Amniotic stem cell (primary cell): ENCODE data around the gene HNRNPH1.

ENCODE experiments used
- DNase-seq: peaks from one replicate; lab custom pipeline; 2025; lab: John Stamatoyannopoulos, UW

Gene HNRNPH1

DNA sequence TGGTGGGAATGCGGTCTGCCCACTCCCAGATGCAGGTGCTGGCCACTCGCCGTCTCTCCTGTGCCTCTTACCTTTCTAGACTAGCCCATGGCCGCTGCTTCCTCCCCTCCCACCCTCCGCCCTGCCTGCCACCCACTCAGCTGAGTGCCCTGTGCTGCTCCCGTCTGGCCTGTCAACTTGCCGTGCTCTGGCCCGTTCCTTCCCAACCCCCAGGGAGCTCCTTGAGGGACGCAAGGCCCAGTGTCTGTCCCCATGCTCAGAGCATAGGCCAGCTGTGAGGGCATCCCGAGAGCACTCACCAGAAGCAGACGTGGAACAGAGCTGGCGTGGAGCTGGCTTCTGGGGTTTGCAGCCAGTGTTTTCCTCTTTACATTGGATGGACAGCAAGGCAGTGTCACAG, 20.2 kb downstream of the HNRNPH1 start:
- DNase-seq, result no peak

DNA sequence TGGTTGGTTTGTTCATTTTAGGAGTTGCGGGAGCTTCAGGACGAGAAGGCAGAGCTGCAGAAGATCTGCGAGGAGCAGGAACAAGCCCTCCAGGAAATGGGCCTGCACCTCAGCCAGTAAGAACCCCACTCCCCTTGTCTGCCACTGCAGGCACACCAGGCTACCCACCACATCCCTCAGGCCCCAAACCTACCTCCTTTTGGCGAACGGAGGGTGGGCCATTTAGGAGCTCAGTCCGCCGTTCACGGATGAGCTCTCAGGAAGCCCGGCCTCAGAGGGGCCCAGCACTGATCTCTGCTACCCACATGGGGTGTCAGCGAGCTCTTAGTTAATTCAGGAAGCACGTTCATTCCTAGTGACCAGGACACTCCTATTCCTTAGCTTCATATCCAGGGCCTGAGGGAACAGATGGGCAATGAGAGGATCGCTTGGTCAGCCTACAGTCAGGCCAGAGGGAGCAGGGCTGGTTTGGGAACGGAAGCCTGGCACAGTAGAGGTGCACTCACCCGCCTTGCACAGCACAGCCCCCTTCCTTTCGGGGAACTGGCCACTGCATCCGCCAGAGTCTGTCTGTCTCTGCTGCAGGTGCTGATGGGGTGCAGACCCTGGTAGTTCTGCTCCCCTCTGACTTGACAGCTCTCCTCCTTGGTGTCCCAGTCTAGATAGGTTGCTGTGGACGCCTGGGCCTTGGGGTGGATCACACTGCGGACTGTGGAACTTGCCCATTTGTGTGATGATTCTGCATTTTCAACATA, 21.4 kb downstream of the HNRNPH1 start:
- no peak for DNase-seq

DNA sequence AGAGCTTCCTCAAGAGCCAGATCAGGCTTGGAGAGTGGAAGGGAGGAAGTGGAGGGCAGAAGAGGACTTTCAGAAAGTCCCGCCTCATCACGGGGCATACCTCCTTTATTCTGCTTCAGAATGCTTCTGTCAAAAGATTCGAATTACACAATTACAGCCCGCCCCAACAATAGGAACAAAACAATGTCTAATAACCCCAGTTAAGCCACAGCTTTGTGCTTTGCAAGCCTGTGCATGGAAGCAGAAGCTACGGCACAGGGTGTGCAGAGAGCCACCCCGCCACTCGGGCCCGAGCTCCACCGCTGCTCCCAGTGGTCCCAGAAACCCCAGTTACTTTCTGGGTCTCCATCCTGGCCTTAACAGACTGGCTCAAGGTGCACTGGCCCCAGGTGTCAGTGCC, 23.5 kb downstream of the HNRNPH1 start:
- no peak for DNase-seq

DNA sequence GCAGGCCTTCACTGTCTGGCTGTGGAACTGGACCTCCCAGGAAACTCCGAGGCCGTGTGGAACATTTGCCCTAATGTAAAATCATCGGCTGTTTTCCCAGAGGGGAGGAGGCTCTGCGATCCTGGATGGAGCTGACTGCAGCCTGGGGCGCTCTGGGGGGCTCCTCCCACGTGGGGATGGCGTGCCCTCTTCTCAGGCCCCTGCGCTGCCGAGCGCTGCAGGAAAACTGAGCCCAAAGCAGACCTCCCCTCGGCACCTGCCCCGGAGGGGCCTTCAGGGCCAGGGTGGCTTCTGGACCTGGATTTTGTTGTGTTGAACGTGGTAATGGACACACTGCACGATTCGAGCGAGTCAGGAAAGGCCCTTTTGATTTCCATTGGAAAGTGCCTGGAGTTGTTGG, 23.9 kb downstream of the HNRNPH1 start:
- DNase-seq, result no peak

DNA sequence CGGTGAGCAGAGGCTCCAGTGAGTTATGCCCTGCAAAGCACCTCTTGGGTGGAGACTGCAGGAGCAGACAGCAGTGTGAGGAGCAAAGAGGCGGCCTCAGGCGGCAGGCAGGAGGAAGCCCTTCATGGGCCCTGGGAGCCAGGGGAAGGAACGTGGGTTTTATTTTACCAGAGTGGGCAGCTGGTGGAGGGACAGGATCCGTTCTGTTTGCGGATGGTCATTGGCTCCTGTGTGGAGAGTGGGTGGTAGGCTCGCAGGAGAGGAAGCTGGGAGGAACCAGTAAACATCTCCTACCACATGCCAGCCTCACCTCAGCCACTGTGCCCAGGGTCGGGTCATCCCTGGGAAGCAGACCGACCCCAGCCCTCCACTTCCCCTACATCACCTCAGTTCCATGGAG, 24.4 kb downstream of the HNRNPH1 start:
- DNase-seq, result no peak

DNA sequence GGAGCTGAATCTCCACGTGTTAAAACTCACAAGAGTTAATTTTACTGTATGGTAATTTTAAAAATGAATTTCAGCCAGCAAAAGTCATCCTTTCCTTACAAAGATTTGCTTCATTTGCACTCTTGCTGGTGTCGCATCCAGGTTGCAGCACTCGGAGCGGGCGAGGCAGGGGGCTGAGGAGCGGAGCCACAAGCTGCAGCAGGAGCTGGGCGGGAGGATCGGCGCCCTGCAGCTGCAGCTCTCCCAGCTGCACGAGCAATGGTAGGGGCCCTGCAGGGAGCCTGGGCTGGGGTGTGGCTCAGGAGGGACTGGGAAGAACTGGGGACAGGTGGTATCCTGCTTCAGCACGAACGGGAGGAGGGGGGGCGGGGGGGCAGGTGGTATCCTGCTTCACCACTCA, 27.1 kb downstream of the HNRNPH1 start:
- no peak for DNase-seq

DNA sequence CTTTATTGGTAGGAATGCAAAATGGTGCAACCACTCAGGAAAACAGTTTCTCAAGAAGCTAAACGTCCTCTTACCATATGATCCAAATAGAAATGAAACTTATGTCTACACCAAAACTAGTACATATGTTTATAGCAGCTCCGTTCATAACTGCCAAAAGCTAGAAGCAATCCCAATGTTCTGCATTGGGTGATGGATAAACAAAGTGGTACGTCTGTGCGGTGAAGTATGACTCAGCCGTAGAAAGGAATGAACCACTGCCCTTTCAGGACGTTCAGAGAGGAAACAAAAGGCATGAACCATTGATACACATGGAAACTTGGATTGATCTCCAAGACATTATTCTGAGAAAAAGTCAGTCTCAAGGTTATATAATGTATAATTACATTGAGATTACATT, 27.6 kb downstream of the HNRNPH1 start:
- DNase-seq, result no peak

DNA sequence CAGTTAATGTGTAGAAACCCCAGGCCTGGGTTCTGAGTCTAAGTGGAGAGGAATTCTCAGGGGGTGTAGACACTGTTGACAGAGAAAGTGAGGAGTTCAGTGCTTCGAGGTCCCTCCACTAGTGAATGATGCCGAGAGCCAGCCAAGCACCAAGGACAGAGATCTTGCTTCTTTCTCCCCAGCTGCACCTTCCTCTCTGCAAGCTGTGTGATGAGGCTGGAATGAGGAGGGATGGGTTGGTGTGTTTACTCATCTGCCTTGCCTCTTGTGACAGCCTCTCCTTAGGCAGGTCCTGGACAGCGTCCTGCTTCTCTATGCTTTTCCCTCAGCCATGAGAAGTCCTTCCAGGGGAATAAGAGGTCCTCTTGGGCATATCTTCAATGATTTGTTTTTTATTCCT, 35.3 kb downstream of the HNRNPH1 start:
- DNase-seq, result no peak

DNA sequence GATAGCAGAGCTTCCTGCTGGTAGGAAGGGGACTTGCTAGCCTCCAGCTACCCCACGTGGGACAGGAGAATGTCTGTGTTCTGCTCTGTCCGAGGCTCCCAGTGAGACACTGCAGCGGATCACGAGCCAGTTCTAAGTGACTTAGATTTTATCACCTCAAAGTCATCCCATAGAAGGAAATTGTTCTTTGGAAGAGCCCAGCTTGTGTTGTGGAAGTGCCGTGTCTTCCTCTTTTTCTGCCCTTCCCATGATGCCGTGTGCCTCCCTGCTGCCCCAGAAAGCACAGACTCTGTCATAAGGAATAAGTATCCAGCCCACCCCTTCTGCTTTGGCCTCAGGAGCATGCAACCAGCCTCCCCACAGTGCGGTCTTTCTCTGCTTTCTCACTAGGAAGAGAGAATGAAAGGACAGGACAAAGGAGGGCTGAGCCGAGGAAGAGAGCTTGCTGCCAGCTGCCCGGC, 37.5 kb downstream of the HNRNPH1 start:
- DNase-seq, result no peak

DNA sequence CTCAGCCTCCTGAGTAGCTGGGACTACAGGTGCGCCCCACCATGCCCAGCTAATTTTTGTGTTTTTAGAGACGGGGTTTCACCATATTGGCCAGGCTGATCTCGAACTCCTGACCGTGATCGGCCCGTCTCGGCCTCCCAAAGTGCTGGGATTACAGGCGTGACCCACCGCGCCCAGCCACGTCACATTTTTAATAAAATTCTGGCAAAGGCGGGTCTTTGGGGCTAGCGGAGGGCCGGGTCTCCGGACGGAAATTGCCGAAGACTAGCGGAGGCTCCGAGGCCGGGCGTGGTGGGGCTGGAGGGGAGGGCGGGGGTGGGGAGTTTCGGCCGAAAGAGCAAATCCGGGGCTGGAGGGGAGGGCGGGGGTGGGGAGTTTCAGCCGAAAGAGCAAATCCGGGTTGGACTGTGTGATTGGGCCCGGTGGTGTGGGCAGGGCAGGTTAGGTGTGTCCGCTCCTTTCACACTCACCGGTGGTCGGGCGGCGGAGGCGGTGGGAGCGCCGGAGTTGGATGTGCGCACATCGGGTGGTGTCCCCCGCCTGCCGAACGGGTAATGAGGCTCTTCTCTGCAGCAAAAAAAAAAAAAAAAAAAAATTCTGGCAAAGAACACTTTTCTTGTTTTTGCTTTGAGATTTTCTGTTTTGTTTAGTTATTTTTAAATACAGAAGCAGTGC, 46.0 kb downstream of the HNRNPH1 start:
- no peak for DNase-seq

DNA sequence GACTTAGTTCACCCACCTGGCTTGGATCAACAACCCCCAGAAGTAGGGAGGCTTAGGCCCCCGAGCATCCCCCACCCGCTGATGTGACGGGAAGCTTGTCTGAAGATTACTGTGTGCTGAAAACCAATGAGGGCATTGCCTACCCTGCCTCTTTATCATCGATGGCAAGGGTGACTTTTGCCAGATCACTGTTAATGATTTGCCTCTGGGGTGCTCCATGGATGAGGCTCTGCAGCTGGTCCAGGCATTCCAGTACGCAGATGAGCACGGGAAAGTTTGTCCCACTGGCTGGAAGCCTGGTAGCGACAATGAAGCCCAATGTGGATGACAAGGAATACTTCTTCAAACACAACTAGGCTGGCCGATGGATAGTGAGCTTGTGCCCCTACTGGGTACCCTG, 51.1 kb downstream of the HNRNPH1 start:
- no peak for DNase-seq

DNA sequence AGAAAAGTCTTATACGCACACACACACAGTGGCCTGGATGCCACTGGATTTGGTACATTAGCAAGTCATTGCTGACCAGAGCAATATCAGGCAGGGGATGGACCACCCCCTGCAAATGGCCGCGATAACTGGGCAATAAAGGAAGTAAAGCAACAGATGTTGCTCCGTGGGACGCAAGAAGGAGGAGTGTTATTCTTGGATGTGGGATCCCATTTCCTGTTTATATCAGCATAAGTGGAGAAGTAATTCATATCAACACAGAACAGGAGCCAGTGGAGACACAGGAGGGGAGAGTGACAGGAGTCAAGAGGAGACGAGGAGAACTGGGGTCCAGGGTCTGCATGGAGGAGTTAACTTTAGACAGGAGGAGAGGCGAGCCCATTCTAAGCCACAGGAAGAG, 54.8 kb downstream of the HNRNPH1 start:
- DNase-seq, result no peak

DNA sequence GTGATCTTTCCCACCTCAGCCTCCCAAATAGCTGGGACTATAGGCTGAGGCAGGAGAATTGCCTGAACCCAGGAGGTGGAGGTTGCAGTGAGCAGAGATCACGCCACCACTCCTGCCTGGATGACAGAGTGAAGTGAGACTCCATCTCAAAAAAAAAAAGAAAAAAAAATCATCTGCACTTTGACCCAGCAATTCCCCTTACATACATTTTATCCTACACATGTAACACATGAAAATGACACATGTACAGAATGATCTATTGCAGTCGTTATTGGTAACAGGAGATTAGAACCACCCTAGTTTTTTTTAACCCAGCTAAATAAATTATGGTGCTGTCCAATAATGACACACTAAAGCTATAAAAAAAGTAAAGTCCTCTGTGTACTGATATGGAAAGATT, 58.9 kb downstream of the HNRNPH1 start:
- no peak for DNase-seq
